Neural progenitor cell (in vitro differentiated cells): Measurements from ENCODE around the gene KCNQ1.

ENCODE experiments used
- EZH2phosphoT487 ChIP-seq: fragments of 200-600 bp; sonication (generic); IDR thresholded peaks from 2 replicates; pipeline ENCODE4 v1.6.1; 2017; ENCODE audit warnings: antibody characterized with exemption
- TF ChIP-seq, protein P1 (sequence below): fragments of 200-600 bp; sonication (generic); IDR thresholded peaks from 2 replicates; pipeline ENCODE4 v1.5.1; 2017; ENCODE audit warnings: antibody characterized with exemption, mild to moderate bottlenecking

DNA sequence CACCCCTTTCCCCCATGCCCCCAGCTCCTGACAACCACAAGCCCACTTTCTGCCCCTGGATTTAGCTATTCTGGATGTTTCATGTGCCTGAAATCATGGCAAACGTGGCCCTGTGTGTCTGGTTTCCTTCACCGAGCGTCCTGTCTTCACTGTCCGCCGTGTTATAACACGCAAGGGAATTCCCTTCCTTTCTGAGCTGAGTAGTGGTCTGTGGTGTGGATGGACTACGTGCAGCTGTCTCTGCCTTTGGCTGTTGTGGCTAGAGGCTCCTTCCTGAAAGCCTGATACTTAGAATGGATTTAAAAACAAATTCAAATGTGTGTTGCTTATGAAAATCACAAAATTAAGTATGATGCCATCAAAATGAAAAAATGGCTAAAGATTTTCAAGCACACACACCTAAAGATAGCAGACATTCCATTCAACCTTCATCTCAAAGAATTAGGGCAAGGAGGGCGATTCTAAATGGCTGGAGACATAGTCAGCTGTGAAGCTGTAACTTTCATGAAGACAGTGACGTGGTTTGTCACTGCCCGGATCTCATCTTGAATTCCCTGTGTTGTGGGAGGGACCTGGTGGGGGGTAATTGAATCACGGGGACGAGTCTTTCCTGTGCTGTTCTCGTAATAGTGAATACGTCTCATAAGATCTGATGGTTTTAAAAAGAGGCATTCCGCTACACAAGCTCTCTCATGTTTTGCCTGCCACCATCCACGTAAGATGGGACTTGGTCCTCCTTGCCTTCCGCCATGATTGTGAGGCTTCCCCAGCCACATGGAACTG is 30.5 kb downstream of the KCNQ1 start:
- TF ChIP-seq, protein P1, sequence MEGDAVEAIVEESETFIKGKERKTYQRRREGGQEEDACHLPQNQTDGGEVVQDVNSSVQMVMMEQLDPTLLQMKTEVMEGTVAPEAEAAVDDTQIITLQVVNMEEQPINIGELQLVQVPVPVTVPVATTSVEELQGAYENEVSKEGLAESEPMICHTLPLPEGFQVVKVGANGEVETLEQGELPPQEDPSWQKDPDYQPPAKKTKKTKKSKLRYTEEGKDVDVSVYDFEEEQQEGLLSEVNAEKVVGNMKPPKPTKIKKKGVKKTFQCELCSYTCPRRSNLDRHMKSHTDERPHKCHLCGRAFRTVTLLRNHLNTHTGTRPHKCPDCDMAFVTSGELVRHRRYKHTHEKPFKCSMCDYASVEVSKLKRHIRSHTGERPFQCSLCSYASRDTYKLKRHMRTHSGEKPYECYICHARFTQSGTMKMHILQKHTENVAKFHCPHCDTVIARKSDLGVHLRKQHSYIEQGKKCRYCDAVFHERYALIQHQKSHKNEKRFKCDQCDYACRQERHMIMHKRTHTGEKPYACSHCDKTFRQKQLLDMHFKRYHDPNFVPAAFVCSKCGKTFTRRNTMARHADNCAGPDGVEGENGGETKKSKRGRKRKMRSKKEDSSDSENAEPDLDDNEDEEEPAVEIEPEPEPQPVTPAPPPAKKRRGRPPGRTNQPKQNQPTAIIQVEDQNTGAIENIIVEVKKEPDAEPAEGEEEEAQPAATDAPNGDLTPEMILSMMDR = no peak
- no peak for TF ChIP-seq EZH2phosphoT487
